Fibroblast of skin of right biceps (primary cell): ENCODE data around the gene ANGPTL2.

Experiments used
- DNase-seq: peaks from one replicate; pipeline ENCODE4 v3.0.0-alpha.2; 2013

ANGPTL2 gene

DNA sequence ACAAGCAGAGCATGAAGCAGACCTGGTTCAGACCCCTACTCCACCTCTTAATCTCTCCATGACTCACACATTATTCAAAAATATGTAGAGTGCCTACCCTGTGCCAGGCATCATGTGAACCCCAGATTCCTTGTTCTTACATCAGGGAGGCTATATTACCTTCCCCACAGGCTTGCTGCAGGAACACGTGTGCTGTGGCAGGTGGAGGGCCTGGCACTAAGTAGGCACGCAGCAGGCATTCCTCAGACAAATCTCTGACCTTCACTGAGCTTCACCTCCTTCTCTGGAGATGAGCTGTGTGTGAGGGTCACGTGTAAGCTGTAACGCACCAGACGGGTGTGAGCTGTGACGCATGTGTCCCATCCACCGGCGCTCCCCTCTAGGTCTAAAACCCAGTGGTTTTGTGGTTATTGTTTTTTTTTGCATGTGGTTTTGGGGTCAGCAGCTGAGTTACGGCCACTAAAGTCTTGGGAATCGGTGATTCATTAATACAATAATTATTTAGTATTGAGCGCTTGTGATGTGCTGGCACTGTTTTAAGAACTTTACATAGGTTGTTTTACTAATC, 30.3 kb downstream of the ANGPTL2 start:
- DNase-seq: no peak

DNA sequence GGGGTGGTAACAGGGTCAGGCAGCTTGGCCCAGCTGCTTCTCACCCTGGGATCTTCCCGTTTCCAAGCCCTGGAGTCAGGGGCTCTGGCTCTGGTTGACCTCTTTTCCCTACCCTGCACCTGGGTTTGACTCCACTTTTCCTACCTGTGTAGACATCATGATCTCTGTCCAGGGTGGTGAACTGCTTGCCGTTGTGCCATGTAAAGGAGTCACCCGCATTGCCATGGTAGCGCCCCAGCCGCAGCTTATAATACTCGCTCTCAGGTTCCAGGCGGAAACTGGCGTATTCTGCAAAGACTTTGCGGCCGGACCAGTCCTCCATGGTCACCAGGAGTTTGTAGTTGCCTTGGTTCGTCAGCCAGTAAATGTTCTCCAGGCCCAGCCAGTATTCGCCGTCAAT, 30.9 kb downstream of the ANGPTL2 start:
- DNase-seq: no peak

DNA sequence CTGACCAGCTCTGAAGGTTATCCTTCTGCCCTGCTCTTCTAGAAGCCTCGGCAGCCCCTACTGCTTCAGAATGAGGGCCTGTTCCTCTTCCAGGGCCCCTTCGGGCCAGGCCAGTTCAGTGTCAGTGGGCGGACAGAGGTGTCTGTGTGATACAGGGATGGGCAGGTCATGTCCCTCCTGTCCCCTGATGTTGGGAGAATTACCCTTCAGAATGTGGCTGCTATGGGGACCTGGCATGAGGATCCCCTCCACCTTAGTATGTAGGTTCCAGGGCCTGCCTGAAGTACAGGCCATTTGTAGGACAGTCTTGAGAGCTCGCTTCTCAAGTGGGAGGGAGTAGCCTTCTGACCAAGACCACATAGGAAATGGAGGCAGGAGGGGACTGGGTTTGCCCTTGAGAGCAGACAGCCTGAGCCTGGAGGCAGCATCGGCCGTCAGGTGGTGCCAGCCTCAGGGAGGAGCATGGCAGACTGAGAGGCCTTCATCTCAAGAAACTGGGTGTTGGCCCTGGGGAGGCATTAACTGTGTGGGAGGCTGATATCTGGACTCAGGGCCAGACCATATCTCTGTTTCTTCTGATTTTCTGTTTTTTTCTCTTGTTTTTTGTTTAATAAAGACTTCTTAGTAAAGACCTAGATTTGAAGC, 32.0 kb downstream of the ANGPTL2 start:
- no peak for DNase-seq

DNA sequence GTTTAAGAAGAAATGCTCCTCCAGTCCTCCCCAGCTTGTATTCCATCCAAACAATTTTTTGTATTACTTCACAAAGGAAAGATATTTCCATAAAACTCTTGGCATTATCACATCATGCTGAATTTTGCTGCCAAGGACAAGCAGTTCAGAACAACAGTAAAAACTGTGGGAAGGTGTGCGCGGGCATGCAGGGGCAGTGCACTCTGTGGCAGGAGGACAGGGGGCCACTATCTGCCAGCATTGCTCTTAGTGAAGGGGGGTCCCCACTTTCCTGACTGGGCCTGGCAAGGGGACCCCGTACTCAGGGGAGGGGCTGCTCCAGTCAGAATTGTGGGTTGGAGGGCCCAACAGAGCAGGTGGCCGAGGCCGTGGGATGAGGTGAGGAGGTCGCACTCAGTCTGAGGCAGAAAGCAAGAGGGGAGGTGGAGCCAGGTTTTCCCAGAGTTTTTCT, 32.8 kb downstream of the ANGPTL2 start:
- DNase-seq: no peak

DNA sequence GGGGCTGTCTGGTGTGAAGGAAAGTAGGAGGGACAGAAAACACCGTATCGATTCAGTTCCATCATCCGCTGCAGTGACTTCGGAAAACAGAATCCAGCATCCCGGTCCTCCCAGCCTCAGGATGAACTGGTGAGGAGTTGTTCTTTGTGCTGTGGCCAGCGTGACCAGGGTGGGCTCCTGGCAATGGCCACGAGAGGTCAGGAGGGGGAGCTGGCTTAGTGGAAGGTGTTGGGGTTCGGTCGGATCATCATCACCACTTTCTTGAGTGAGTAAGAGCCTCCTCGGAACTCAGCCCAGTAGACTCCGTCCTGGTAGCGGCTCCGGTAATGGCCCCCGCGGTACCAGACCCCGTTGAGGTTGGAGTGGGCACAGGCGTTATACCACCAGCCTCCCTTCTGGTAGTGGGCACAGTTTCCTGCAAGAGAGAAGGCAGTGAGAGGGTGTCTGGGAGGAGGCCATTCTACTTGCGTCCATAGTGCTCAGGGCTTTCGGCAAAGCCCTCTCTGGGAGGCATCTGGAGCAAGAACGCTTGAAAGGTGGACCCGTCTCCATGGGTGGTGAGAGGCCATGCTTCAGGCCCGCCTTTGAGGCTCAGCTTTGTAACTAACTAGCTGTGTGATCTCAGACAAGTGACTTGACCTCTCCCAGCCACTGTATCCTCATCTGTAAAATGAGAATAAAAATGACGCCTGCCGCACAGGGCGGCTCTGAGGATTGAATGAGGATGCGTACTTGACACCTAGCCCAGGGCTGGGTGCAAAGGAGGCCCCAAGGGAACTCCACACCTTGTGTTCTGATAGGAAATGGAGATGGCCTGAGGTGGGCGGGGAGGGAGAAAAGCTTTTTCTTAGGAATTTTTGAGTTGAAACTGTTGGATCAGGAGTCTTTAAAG, 33.5 kb downstream of the ANGPTL2 start:
- DNase-seq: no peak

DNA sequence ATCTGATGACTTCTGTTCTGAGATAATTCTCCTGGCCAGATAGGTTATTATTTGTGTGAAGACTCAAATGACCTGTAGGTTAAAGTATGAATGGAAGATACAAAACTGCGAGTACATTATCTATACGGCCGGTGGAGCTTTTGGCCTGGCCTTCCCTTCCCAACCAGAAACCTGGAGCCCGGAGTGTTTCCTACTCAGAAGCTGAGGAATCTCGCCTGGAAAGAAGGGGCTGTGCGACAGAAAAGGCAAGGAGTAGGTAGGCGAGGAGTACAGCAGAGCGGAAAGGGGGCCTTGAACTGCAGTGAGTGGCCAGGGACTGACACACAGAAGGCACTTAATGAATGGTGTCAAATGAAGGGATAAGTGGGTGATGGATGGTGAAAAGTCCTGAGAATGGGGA, 34.6 kb downstream of the ANGPTL2 start:
- no peak for DNase-seq

DNA sequence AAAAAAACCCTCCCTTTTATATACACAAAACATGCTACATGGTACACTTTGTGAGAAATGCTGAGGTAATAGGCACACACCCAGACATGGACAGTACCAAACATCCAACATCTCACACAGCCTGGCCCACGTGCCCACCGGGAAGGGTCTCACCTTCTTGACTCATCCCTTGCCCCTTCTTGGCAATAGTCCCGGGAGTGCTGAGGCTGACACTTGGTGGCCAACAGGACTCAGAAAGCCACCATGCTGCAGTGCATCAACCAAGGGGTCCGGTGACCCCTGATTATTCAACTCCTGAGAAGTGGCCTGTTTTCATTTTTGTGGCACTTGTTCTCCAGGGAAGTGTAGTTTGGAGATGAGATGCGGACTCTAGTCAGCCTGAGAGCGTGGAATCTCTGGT, 35.0 kb downstream of the ANGPTL2 start:
- DNase-seq: no peak

DNA sequence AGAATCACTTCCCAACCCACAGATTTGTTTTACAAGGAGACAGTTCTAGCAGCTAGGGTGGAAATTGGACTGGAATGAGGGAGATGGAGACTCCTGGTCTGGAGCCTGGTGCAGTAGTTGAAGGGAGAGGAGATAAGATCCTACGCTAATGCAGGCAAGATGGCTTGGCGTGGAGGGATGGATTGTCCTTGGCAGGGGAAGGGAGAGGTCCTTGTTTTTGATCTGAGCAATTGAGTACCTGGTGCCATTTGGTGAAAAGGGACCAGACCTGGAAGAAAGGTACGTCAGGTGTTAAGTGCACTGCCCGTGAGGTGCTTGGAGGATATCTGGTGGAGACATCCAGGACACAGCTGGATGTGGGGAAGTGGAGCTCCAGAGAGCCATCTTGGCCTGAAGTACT, 35.7 kb downstream of the ANGPTL2 start:
- no peak for DNase-seq

DNA sequence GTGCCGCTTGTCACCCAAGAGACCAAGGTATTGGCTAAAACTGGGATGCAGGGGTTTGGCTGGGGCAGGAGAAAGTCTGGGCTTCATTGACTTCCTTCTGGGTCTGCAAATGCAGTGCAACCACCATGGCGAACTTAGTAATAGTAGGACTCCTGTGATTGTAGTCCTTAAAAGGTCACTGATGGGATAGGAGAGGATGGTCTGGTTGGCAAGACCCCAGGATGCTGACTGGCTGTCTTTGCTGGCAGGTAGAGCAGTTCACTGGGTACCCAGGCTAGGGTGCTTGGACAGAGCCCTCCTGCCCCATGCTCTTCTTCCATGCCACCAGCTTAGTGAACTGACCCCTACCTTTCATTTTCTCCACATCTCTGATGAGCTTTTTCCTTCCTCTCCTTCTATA, 37.2 kb downstream of the ANGPTL2 start:
- no peak for DNase-seq

DNA sequence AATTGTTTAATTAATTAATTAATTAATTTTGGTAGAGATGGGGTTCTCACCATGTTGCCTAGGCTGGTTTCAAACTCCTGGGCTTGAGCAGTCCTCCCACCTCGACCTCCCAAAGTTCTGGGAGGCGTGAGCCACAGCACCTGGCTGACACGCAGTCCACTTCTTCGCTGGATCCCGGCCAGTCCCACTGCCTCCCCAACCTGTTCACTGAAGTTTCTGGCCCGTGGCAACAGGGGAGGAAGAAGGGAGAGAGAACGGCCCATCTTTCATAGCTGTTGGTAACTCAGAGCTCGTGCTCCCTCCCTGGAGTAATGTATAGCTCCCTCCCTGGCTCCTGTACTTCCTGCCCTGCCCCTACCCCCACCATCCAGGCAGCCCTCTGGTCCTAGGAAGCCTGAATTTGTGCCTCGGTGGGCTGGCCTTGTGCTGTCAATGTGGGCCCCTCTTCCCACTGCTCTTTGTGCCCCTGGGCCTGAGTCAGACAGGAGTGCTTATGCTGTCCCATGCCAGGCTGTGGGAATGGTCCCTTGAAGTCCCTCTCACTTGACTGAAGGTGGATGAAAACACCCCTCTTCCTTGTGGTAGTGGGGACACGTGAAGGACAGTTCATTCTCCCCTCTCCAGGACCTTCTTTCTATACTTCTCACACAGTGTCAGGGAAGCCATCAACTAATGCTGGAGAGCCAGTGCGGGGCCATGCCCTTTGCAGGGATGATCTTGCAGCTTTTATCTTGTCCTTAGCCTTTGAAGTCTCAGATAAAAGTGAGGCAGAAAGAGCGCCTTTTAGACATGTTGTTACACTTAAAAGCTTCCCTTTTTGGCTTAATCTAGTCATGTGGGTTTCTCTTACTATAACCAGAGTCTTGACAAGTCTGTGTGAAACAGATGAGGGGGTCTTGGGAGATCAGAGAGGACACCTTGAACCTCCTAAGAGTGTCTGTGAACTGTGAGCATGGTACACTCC, 38.1 kb downstream of the ANGPTL2 start:
- no peak for DNase-seq

DNA sequence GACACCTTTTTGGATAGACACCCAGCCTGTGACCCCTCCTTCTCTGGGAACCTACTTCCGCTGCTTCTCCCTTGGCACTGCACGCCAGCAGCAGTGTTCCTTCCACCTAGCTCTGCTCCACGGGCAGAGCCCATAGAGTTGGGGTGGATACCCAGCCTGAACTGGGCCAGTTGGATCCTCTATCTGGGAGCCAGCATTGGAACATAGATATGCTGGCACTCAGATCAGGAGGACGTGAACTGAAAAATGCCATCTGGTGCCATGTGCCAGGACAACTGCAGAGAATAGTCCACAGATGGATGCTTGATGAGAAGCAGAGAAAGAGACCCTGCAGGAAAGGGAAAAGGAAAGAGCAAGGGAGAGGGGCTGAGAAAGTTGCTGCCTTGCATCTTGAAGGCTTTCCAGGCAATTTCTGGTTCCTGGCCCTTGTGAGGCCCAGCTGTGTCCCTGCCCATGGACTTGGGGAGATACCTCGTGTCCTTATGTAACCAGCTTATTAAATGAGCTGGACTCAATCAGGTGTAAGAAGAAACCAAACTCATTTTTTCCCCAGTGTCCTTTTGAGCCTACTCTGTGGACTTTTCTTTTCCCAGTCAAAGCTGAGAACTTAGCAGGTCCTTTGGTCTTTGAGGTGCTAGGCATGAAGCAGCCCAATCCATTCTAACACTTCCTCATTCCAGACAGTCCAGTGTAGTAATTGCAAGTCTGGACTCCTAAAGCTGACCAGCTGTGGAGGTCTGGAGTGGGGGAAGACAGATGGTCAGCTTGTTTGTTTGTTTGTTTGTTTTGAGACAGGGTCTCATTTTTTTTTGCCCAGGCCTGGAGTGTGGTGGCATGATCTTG, 39.1 kb downstream of the ANGPTL2 start:
- DNase-seq: no peak

DNA sequence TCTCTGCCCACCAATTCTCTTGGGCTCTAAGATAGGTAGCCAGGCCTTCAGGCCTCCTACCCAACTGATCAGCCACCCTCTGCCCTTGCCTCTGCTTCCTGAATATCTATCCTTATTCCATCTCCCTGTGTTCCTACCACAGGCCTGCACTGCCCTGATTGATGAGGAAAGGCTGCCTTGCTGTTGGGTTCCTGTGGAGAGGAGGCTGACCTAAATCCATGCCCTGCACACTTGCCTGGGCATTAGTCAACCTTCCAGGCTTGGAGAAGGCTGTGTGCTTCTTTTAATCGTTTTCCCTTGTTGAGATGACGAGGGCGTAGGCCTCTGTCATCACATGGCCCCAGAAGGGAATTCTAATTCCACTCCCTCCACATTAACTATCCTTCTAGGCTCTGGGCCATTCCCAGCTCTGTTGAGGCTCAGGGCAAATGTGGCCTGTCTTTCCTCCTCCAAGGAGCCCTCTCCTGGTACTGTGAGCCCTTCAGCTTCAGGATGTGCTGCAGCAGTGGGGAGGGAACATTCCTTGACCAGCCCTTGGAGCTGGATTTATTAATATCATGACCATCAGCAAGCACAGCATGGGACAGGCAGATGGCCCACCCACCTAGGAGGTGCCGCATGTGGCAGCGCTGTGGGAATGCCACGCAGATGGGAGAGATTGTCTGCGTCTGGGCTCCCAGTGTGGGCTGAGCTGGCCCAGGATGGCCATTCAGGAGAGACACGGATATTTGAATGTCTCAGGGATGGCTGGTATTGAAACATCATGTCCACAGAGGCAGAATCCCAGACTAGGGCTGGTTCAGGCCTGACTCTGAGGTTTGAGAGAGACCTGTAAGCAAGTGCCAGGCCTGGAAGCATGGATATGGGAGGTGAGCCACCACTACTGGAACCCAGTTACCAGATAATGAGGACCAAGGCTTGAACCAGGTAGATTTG, 40.9 kb downstream of the ANGPTL2 start:
- DNase-seq: no peak

DNA sequence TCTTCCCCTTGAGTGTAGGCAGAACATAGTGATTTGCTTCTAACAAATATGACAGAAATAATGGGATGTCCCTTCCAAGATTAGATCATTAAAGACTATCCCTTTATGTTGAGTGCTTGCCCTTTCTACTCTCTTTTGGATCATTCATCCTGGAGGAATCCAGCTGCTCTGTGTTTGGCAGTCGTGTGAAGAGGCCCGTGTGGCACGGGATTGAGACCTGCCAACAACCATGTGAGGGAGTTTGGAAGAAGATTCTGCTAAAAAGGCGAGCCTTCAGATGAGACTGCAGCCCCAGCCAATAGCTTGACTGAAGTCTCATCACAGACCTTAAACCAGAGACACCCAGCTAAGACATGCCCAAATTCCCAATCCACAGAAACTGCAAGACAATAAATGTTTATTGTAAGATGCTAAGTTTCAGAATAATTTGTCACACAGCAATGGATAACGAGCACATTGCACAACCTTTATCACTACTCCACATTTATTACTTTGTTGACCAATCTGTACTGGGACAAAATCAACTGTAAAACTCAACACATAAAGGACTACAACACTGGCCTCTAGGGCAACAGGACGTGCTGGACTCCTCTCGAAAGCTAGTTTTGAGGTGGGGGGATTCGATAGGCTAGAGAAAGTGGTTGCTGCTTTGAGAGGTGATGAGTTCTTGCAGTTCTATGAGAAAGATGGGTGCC, 42.8 kb downstream of the ANGPTL2 start:
- no peak for DNase-seq

DNA sequence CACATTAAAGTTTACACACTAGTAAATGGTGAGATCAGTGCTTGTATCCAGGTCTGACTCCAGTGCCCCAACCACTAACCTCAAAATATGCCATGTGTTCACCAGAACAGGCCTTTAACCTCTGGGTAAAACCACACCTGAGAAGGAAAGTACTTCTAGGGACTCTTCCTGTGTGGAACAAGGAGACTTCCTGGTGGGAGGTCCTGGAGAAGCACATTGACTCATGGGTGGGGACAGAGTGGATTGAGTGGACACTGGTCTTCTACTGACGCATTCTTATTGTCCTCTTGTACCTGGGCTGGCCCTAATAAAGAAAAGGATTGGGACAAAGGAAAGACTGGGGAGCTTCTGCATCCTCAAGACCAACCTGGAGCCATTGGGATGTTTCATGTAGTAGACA, 43.4 kb downstream of the ANGPTL2 start:
- no peak for DNase-seq

DNA sequence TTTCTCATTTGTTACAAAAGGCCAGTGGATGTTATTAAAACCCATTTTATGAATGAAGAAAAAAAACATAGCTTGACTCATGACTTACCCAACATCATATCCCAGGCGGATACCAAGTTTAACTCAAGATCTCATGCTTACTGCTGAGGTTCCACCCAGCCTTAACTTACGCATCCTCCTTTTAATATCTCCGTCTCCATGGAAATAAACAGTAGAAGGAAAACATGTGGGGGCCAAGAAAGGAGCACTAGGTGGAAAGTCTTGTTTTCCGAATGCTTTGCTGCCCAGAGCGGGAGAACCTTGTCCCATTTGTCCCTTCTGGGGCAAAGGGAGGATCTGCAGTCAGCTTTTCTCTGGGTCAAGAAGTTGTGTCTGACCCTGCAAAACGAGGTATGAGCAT, 44.1 kb downstream of the ANGPTL2 start:
- no peak for DNase-seq

DNA sequence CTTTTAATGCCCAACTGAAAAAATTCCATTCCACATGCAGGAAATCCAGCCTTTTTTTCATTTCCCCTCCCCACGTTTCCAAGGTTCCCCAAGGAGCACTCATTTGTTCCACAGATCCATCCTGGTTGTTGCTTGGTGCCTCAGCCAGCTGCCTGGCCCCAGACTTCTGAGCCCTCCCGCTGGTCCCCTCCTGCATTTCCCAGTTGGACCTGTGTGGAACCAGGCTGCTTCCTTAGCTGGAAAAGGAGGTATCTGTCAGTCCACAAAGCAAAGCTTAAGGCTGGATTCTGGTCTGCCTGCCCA, 44.8 kb downstream of the ANGPTL2 start:
- no peak for DNase-seq

DNA sequence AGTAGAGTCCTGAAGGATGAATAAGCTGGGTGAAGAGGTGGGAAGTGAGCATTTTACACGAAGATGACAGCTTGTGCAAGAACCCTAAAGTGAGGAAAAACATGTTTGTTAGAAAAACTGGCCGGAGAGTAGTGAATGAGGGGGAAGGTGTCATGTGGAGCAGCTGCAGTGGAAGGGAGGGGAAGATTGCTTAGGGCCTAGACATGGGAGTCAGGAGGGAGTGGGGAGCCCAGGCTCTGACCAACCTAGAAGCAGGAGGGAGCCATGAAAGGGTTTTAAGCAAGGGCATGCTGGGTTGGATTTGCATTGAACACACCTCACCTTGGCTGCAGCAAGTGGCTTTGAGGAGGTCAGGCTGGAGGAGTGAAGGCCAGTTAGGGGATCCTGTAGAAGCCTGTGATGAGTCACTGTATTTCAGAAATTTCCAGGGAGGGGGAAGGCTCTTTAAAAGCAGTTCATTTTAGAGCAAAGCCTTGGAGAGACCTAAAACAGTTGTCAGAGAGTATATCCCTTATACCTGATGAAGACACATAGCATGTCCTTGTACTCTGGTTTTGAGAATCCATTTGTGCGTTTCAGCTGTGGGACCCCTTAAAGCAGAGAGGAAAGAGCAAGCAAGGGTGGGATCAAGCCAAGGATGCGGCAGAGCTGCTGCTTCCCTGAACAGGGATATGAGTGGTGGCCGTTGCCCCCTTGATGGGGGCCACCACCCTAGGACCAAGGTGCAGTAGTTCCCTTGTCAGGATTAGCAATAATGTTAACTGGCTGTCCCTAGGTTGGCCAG, 45.4 kb downstream of the ANGPTL2 start:
- DNase-seq: no peak

DNA sequence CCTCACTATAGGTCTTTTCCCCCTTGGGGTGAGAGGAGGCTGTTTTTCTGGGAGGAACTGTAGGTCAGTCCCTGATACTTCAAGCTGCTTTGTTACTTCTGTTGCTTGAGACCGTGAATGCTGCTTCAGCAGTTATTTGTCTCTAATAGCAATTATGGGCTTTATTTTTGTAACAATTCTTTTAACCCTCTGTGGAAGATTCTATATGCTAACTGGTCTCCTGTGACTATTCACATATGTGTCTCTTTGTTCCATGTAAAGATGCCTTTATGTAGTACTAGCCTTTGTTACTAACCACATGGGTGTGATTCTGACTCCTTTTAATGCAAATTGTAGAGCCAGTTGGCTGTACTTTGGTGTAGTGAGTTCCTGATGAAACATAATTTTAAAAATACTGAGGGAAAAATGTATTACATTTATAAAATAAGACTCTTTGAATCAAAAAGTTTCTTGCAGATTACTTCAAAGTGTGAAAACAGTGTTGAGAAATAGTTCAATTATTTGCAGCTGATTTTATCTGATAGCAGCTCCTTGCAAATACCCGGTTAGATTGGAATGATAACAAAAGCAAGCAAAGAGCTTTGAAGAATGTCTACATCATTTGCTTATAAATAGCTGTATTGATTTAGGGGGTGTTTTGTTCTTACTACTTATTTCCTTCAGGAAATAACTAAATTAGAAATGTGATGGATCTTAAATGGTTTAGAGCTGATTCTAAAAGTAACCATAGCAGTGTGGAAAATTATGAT, 46.6 kb downstream of the ANGPTL2 start:
- DNase-seq: no peak
